ENCODE results near the gene EML2. TPM values are rescaled to one million over a fixed set of nuclear protein-coding genes. Genes with fewer than 3 reads are reported as not detected.
"Not testable (repeated sequence)": the region's sequence is repeated elsewhere in the genome, so short reads cannot be mapped to it uniquely, and the experiment has no call there.

The EML2 gene
- total and polyA plus RNA-seq, 7 donors, result 6.2 to 31.1 (median 10.4) TPM

DNA sequence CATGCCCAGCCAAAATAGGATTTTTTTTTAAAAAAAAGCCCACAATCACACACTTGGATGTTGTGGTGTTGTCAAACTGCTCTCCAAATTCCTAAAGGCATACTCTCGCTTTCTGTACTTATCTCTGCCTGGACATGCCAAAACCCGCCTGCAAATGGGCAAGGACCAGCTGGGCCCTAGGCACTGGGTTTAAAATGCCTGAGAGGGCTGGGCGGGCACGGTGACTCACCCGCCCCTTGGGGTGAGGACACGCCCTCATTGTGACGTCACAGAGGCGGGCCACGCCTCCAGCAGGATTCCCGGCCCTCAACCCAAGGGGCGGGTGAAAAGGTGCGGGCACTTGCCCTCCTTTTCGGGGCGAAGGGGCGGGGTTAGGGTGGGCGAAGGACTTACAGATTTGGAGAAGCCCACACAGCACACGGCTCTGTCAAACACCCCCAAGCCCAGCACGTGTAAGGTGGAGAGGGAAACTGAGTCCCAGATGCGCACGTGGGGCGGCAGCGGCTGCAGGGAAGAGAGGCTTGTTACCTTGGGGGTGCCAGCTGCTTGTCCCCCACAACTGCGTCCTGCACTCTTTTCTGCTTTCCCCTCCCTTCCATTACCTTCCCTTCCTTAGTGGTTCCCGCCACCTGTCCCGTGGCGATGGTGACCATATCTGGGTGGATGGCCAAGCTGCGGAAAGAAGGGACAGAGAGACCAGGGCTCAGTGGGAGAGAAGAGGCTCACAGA lies 6.6 kb downstream of the EML2 start:
- ATAC-seq (peak; percentile 96 to 98 (median 97)), DNase-seq (peak; percentile 74 to 86)
- Histone ChIP-seq H3K4me3 (peak overlapping the region; percentile 17), H3K4me1 (peaks cover 10% of the 10 kb centered on the region), H3K36me3 (ENCODE audit: insufficient read depth in 1 of 2, low read depth in 1 of 2) (peaks cover 0 to 16% of the 10 kb centered on the region in 2 donors), H3K9me3 (no peaks in the 10 kb centered on the region), H3K27me3 (ENCODE audit: insufficient read depth in 3 of 3, low read length in 2 of 3) (no peaks in the 10 kb centered on the region), H3K27ac (peak overlapping the region; percentile 60)
- TF ChIP-seq, protein P1, sequence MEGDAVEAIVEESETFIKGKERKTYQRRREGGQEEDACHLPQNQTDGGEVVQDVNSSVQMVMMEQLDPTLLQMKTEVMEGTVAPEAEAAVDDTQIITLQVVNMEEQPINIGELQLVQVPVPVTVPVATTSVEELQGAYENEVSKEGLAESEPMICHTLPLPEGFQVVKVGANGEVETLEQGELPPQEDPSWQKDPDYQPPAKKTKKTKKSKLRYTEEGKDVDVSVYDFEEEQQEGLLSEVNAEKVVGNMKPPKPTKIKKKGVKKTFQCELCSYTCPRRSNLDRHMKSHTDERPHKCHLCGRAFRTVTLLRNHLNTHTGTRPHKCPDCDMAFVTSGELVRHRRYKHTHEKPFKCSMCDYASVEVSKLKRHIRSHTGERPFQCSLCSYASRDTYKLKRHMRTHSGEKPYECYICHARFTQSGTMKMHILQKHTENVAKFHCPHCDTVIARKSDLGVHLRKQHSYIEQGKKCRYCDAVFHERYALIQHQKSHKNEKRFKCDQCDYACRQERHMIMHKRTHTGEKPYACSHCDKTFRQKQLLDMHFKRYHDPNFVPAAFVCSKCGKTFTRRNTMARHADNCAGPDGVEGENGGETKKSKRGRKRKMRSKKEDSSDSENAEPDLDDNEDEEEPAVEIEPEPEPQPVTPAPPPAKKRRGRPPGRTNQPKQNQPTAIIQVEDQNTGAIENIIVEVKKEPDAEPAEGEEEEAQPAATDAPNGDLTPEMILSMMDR (IDR thresholded peaks at IDR 0.05), result no peak
- intact Hi-C loops (cut with DNase I), result no loop called here
- 30 to 35% (median 31%) methylated on average over 26 to 27 of the region's 27 CpGs for WGBS, 3 donors

DNA sequence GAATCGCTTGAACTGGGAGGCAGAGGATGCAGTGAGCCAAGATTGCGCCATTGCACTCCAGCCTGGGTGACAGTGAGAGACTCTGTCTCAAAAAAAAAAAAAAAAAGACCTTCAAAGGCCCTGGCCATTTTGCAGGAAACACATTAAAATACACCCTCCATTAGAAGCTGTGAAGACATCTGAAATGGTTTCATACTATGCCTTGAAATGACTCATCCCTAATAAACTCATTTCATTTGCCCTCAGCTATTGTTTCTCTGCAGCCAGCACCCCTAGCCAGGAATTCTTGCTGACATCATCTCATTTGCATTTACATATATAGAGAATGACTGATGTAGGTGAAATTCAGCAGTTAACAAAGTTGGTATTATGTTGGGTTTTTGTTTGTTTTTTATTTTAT lies 8.7 kb downstream of the EML2 start:
- H3K27me3 ChIP-seq (ENCODE audit: insufficient read depth in 3 of 3, low read length in 2 of 3), result no peaks in the 10 kb centered on the region
- DNase-seq, result no peak
- no peaks in the 10 kb centered on the region for H3K4me1 ChIP-seq
- no peaks in the 10 kb centered on the region for H3K9me3 ChIP-seq
- whole genome bisulfite sequencing, 3 donors, result 84 to 97% (median 93%) methylated on average over 2 of the region's 2 CpGs
- TF ChIP-seq, protein P1 (IDR thresholded peaks at IDR 0.05), result no peak
- no peak overlapping the region for H3K4me3 ChIP-seq
- ATAC-seq, result peak in 2 of 4 donors; percentile 25 to 50
- peaks cover 0 to 29% of the 10 kb centered on the region in 2 donors for H3K36me3 ChIP-seq (ENCODE audit: insufficient read depth in 1 of 2, low read depth in 1 of 2)
- intact Hi-C loops (cut with DNase I), result no loop called here
- no peak overlapping the region for H3K27ac ChIP-seq

DNA sequence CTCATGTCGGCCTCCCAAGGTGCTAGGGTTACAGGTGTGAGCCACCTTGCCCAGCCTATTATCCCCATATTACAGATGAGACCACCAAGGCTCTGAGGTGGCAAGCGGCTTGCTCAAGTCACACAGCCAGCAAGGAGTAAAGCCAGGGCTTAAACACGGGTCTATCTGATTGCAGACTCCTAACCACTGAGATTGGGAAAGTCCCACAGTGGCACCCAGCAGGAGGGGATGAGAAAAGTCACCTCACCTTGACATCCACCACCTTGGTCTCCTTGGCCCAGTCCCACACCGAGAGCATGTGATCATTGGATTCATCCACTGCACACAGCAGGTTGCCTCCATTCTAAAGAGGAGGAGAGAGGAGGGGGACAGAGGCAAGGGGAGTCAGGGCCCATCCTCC lies 9.5 kb downstream of the EML2 start:
- TF ChIP-seq, protein P1 (IDR thresholded peaks at IDR 0.05), result no peak
- Histone ChIP-seq H3K9me3 (no peaks in the 10 kb centered on the region), H3K4me1 (no peaks in the 10 kb centered on the region), H3K4me3 (no peak overlapping the region), H3K27ac (no peak overlapping the region), H3K27me3 (ENCODE audit: insufficient read depth in 3 of 3, low read length in 2 of 3) (no peaks in the 10 kb centered on the region), H3K36me3 (ENCODE audit: insufficient read depth in 1 of 2, low read depth in 1 of 2) (peaks cover 0 to 29% of the 10 kb centered on the region in 2 donors)
- 83 to 93% (median 87%) methylated on average over 4 of the region's 4 CpGs for WGBS, 3 donors
- no peak for ATAC-seq
- DNase-seq, result no peak
- intact Hi-C loops (cut with DNase I), result loop anchor here in 1 of 2 donors (2.0 kb wide), 1 partner anchor 15 kb away; no protein-coding TSS in a partner anchor

DNA sequence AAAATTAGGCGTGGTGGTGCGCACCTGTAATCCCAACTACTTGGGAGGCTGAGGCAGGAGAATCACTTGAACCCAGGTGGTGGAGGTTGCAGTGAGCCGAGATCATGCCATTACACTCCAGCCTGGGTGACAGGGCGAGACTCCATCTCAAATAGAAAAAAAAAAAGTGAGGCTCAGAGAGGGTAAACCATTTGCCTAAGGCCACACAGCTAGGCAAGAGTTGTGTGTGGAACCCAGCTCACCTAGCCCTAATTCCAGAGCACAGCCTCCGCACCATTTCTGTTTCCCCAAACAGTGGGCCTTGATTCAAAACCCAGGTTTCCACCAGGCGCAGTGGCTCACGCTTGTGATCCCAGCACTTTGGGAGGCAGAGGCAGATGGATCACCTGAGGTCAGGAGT lies 11.0 kb downstream of the EML2 start:
- WGBS, 3 donors, result 97 to 99% (median 97%) methylated on average over 7 of the region's 7 CpGs
- H3K4me1 ChIP-seq; DNase-seq; H3K9me3 ChIP-seq; ATAC-seq; H3K27ac ChIP-seq; H3K4me3 ChIP-seq; H3K27me3 ChIP-seq (ENCODE audit: insufficient read depth in 3 of 3, low read length in 2 of 3): not testable (repeated sequence)
- H3K36me3 ChIP-seq (ENCODE audit: insufficient read depth in 1 of 2, low read depth in 1 of 2), result peaks cover 0 to 29% of the 10 kb centered on the region in 2 donors
- intact Hi-C loops (cut with DNase I), result loop anchor here in 1 of 2 donors (2.0 kb wide), 1 partner anchor 13 kb away; no protein-coding TSS in a partner anchor

DNA sequence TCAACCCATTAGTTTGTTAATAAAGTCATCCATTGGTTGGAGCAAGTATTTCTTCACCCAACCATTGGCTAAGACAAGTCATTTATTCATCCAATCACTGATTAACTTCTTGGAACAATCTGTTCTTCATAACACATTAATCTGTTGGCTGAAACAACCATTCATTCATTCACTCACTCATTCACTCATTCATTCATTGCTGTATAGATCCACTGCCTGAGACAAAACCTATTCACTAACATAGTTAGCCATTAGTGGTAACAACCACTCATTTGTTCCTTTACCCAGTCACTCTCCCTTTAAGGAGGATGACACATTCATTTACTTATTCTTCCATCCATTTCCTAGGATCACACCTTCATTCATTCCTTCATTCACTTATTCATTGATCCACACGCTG lies 15.2 kb downstream of the EML2 start:
- Histone ChIP-seq H3K27me3 (ENCODE audit: insufficient read depth in 3 of 3, low read length in 2 of 3) (no peaks in the 10 kb centered on the region), H3K9me3 (no peaks in the 10 kb centered on the region), H3K4me3 (no peak overlapping the region), H3K36me3 (ENCODE audit: insufficient read depth in 1 of 2, low read depth in 1 of 2) (peaks cover 0 to 39% of the 10 kb centered on the region in 2 donors), H3K4me1 (no peaks in the 10 kb centered on the region), H3K27ac (no peak overlapping the region)
- DNase-seq (no peak), ATAC-seq (no peak)
- intact Hi-C loops (cut with DNase I), result no loop called here
- TF ChIP-seq, protein P1 (IDR thresholded peaks at IDR 0.05), result no peak
- WGBS, 3 donors, result 88 to 93% (median 91%) methylated on average over 1 of the region's 1 CpG
